ENCODE results near the gene CEP57L1. TPM values are rescaled to one million over a fixed set of nuclear protein-coding genes. Genes with fewer than 3 reads are reported as not detected.

CEP57L1 gene
- total and polyA plus RNA-seq, 2 experiments from 2014 or later = 11.9 to 18.7 TPM

DNA sequence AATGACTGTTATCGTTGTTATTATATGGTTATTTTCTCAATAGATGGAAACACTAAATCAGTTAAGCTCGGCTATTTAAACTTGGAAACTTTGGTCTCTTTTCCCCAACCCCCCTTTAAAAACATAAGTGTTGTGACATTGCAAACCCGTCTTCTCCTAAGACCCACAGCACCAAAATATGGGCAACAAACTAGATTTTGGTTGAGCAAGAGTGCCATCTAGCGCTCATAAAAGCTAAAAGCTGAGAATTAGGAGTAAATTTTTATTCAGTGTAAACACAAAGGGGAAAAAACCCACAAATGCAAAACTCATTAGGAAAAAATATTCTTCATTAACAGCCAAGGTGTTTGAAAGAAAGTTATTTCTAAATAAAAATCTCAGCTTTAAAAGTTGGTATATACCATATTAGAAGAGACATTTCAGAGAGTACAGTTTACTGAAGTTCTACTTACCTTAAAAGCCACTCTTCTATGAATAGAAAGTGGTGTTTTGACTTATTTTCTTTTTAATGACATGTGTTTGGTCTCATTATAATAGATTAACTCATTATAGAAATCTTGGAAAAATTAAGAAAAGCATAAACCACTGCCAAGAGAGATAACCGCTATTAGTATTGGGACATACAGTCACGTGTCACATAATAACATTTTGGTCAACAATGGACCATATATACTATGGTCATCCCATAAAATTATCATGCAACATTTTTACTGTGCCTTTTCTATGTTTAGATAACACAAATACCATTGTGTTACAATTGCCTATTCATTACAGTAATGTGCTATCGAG lies 21.8 kb upstream of the CEP57L1 start:
- Histone ChIP-seq H3K4me3 (no peak overlapping the region), H3K79me2 (peaks cover 23% of the 10 kb centered on the region), H3K27me3 (no peaks in the 10 kb centered on the region), H3K4me2 (no peak overlapping the region), H3K36me3 (replicated peaks; ENCODE audit: insufficient read depth, low read depth) (no peaks in the 10 kb centered on the region), H2AFZ (no peak overlapping the region), H3K27ac (no peak overlapping the region), H3K9me3 (ENCODE audit: low read depth) (no peaks in the 10 kb centered on the region), H4K20me1 (ENCODE audit: insufficient read depth, poor library complexity, severe bottlenecking) (no peaks in the 10 kb centered on the region), H3K9me2 (replicated peaks; ENCODE audit: insufficient read depth) (no peaks in the 10 kb centered on the region), H3K4me1 (ENCODE audit: insufficient read depth) (peaks cover 23% of the 10 kb centered on the region)
- 48% methylated on average over 7 of the region's 7 CpGs for WGBS (ENCODE audit: low lambda C conversion rate, missing lambda C conversion rate)
- DNase-seq (ENCODE audit: low spot score) = peak; percentile 77
- no peak for TF ChIP-seq EZH2phosphoT487 (IDR thresholded peaks at IDR 0.05; ENCODE audit: low read depth, severe bottlenecking, unreplicated experiment)
- TF ChIP-seq, protein P1, sequence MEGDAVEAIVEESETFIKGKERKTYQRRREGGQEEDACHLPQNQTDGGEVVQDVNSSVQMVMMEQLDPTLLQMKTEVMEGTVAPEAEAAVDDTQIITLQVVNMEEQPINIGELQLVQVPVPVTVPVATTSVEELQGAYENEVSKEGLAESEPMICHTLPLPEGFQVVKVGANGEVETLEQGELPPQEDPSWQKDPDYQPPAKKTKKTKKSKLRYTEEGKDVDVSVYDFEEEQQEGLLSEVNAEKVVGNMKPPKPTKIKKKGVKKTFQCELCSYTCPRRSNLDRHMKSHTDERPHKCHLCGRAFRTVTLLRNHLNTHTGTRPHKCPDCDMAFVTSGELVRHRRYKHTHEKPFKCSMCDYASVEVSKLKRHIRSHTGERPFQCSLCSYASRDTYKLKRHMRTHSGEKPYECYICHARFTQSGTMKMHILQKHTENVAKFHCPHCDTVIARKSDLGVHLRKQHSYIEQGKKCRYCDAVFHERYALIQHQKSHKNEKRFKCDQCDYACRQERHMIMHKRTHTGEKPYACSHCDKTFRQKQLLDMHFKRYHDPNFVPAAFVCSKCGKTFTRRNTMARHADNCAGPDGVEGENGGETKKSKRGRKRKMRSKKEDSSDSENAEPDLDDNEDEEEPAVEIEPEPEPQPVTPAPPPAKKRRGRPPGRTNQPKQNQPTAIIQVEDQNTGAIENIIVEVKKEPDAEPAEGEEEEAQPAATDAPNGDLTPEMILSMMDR (IDR thresholded peaks at IDR 0.05; ENCODE audit: poor library complexity) = peak; percentile 78

DNA sequence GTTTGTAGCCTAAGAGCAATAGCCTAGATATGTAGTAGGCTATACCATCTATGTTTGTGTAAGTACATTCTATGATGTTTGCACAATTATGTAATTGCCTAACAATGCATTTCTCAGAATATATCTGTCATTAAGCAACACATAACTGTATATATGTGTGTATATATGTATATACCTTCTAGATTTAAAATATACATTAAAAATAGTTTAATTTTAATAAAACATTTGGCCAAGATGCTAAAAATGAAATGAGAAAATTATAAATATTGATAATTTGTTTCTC lies 21.2 kb upstream of the CEP57L1 start:
- TF ChIP-seq EZH2 (IDR thresholded peaks at IDR 0.05; ENCODE audit: borderline replicate concordance) = no peak
- no peak for TF ChIP-seq EZH2phosphoT487 (IDR thresholded peaks at IDR 0.05; ENCODE audit: low read depth, severe bottlenecking, unreplicated experiment)
- TF ChIP-seq, protein P1 (IDR thresholded peaks at IDR 0.05; ENCODE audit: poor library complexity) = no peak
- H3K79me2 ChIP-seq = peaks cover 28% of the 10 kb centered on the region

DNA sequence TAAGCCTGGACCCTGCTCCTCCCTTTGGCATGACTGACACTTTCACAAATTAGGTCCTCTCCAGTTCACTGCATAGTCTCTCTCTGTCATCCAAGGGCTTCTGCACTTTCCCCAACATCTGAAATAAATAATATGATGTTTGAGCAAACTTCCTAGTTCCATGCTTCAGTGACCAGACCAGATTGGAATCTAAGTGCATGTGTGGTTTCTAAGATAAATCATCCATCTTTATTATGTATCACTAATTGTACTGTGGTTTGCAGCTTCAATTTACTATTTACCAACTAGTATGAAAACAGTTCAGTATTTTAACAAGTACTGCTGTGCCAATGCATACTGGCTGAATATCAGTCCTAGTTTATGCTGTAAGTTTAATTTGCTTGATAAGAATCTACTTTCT lies 19.4 kb upstream of the CEP57L1 start:
- Histone ChIP-seq H3K36me3 (replicated peaks; ENCODE audit: insufficient read depth, low read depth) (no peaks in the 10 kb centered on the region), H3K9me3 (ENCODE audit: low read depth) (no peaks in the 10 kb centered on the region), H3K4me1 (ENCODE audit: insufficient read depth) (peaks cover 23% of the 10 kb centered on the region), H3K79me2 (peaks cover 27% of the 10 kb centered on the region), H3K4me2 (no peak overlapping the region), H3K9me2 (replicated peaks; ENCODE audit: insufficient read depth) (no peaks in the 10 kb centered on the region), H4K20me1 (ENCODE audit: insufficient read depth, poor library complexity, severe bottlenecking) (no peaks in the 10 kb centered on the region), H3K27ac (no peak overlapping the region), H2AFZ (no peak overlapping the region), H3K27me3 (no peaks in the 10 kb centered on the region), H3K4me3 (no peak overlapping the region)
- TF ChIP-seq EZH2phosphoT487 (IDR thresholded peaks at IDR 0.05; ENCODE audit: low read depth, severe bottlenecking, unreplicated experiment) = no peak
- TF ChIP-seq, protein P1 (IDR thresholded peaks at IDR 0.05; ENCODE audit: poor library complexity) = no peak
- no peak for TF ChIP-seq EZH2 (IDR thresholded peaks at IDR 0.05; ENCODE audit: borderline replicate concordance)
- DNase-seq (ENCODE audit: low spot score) = no peak

More for the DNA sequence above, 21.2 kb upstream of the CEP57L1 start:
- Histone ChIP-seq H3K36me3 (replicated peaks; ENCODE audit: insufficient read depth, low read depth) (no peaks in the 10 kb centered on the region), H2AFZ (no peak overlapping the region), H3K4me2 (no peak overlapping the region), H3K4me1 (ENCODE audit: insufficient read depth) (peaks cover 23% of the 10 kb centered on the region), H3K9me3 (ENCODE audit: low read depth) (no peaks in the 10 kb centered on the region), H3K27me3 (no peaks in the 10 kb centered on the region), H4K20me1 (ENCODE audit: insufficient read depth, poor library complexity, severe bottlenecking) (no peaks in the 10 kb centered on the region), H3K27ac (no peak overlapping the region), H3K9me2 (replicated peaks; ENCODE audit: insufficient read depth) (no peaks in the 10 kb centered on the region), H3K4me3 (no peak overlapping the region)
- no peak for DNase-seq (ENCODE audit: low spot score)
